T-helper 1 cell treated with Interleukin-12 subunit alpha and Interleukin-12 subunit beta and Interleukin-4 antibody, amounts not matched to agents 30 ng/mL and 1 ng/mL, for 36 hours (primary cell): Measurements from ENCODE around the gene AP3B2. TPM values are rescaled to one million over a fixed set of nuclear protein-coding genes. Genes with fewer than 3 reads are reported as not detected.

Experiments
- intact Hi-C: fragments of 100-400 bp; cut with micrococcal nuclease; formaldehyde crosslinking; loops from one replicate; pipeline ENCODE4 v1.15.1; 2024
- total RNA-seq: library from RNA; stranded (reverse); gene quantifications from 2 replicates; pipeline ENCODE4 v1.2.3, GENCODE V29; 2022

Gene AP3B2
- total RNA-seq, 1 donor from 2014 or later: not detected

GRCh38 chr15:82699726-82700125 is 9.9 kb downstream of the AP3B2 start:
- intact Hi-C loops: no loop called here

- intact Hi-C loops: no loop called here
Observed at GRCh38 chr15:82698711-82699345, 10.8 kb downstream of the AP3B2 start.

GRCh38 chr15:82697735-82698407 is 11.8 kb downstream of the AP3B2 start:
- intact Hi-C loops: no loop called here

GRCh38 chr15:82692171-82692570 is 17.5 kb downstream of the AP3B2 start:
- intact Hi-C loops: no loop called here

- intact Hi-C loops: no loop called here
Observed at GRCh38 chr15:82689147-82689546, 20.5 kb downstream of the AP3B2 start.

- intact Hi-C loops: no loop called here
Observed at GRCh38 chr15:82688691-82689090, 21.0 kb downstream of the AP3B2 start.

GRCh38 chr15:82681371-82681770 is 28.3 kb downstream of the AP3B2 start:
- intact Hi-C loops: loop anchor here (2.0 kb wide), 1 partner anchor 127 kb away; the partner anchor contains the start of gene WHAMM

GRCh38 chr15:82680200-82681102 is 29.2 kb downstream of the AP3B2 start:
- intact Hi-C loops: loop anchor here (1.0 to 2.0 kb wide), 4 partner anchors 29 to 320 kb away; partner anchors contain the start of genes AP3B2, RPS17 and WHAMM

- intact Hi-C loops: loop anchor here (1.0 to 2.0 kb wide), 4 partner anchors 30 to 321 kb away; partner anchors contain the start of genes AP3B2, RPS17 and WHAMM
Observed at GRCh38 chr15:82679626-82680199, 30.0 kb downstream of the AP3B2 start.

GRCh38 chr15:82677720-82678323 is 31.9 kb downstream of the AP3B2 start:
- intact Hi-C loops: no loop called here

GRCh38 chr15:82674873-82675272 is 34.8 kb downstream of the AP3B2 start:
- intact Hi-C loops: no loop called here

GRCh38 chr15:82670699-82671098 is 39.0 kb downstream of the AP3B2 start:
- intact Hi-C loops: no loop called here

- intact Hi-C loops: no loop called here
Observed at GRCh38 chr15:82666606-82667005, 43.1 kb downstream of the AP3B2 start.

- intact Hi-C loops: no loop called here
Observed at GRCh38 chr15:82664021-82664420, 45.7 kb downstream of the AP3B2 start.

- intact Hi-C loops: loop anchor here (1.0 kb wide), 1 partner anchor 46 kb away; the partner anchor contains the start of gene AP3B2
Observed at GRCh38 chr15:82663186-82663600, 46.5 kb downstream of the AP3B2 start.

GRCh38 chr15:82662641-82663040 is 47.0 kb downstream of the AP3B2 start:
- intact Hi-C loops: loop anchor here (1.0 kb wide), 1 partner anchor 47 kb away; the partner anchor contains the start of gene AP3B2

- intact Hi-C loops: no loop called here
Observed at GRCh38 chr15:82660378-82660777, 49.3 kb downstream of the AP3B2 start.

GRCh38 chr15:82656641-82657266 is 52.9 kb downstream of the AP3B2 start:
- intact Hi-C loops: no loop called here

- intact Hi-C loops: no loop called here
Observed at GRCh38 chr15:82655606-82656005, 54.1 kb downstream of the AP3B2 start.

- intact Hi-C loops: no loop called here
Observed at GRCh38 chr15:82653483-82654168, 56.0 kb downstream of the AP3B2 start.
